ENCODE results near the gene TBL1X.

TBL1X gene

DNA sequence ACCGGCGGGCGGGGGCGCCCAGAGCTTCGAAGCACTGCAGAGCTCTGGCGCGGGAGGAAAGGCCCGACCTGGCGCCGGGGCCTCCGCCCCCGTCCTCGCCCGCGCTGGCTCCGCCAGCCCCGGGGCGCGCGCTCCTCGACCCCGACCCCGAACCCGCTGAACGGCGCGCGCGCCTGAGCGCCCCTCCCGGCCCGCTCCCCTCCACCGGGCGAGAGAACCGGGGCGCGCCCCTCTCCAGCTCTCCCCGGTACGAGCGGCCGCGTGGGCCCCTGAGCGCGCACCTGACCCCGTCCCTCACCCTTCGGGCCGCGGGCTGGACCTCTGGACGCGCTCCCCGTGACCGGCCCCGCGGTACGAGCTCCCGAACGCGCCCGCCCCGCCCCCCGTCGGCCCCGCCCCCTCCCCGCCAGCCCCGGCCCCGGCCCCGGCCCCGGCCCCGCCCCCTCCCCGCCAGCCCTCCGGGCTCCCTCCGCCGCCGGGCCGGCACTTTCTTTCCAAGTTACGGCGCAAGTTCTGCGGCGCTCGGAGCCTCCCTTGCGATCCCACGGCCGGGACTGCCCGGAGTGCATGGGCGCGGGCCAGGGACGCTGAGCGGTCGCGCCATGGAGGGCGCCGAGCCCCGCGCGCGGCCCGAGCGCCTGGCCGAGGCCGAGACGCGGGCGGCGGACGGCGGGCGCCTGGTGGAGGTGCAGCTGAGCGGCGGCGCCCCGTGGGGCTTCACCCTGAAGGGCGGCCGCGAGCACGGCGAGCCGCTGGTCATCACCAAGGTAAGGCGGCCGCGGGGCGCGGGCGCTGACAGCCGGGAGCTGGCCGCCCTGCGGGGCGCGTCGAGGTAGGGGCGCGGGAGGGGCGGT, 321.3 kb downstream of the TBL1X start, which contains the start of gene SHROOM2:
SHROOM2 (plus strand) TSS at position 486 of the 854 bp plus-strand sequence; CDS start at position 603, 117 bp downstream.
- DNase-seq (ENCODE audit: low read depth, low spot score): no peak
- H3K4me3 ChIP-seq (ENCODE audit: low read depth, low read length): peak within 1 kb of the TSS; percentile 24
- no peak for TF ChIP-seq CTCF (IDR thresholded peaks at IDR 0.05; ENCODE audit: low read depth, low read length)
- in situ Hi-C loops (cut with HindIII; ENCODE audit: low sequenced_read_pairs): no loop called here

DNA sequence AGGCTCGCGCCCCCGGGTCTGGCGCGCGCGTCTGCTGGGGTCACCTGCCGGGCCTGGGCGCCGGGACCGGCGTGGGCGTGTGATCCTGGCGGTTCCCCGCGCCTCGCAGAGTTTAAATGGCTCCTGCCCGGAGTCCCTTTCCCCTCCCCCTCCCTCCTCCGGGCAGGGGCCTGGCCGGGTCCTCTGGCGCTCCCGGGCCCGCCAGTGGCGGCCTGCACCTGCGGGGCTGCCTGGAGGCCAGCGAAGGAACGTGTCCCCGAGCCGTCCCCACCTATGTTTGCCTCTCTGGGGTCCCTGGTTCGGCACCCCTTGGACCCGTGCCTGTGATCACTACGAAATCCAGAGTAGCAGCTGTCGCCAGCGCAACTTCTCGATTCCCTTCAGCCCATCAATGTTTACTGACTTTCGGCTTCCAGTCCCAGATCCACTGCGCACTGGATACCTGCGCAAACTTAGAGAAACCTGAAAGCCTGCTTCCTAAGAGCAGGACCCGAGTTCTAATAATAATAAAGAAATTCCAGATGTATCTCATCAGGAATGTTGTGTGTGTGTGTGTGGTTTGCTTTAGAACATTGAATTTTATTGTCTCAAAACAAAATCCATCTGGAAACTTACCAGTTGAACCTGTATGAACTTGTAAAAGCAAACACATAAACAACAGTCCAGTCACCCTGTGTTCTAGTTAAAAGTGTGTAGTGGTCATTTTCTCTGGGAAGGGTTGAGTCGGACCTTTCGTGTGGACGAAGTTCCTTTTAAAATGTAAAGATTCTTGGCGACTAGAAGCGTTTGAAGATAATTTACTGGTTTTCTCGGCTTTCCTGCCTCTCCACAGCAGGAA, 322.2 kb downstream of the TBL1X start:
- DNase-seq (ENCODE audit: low read depth, low spot score): no peak
- peak overlapping the region; percentile 20 for H3K4me3 ChIP-seq (ENCODE audit: low read depth, low read length)
- in situ Hi-C loops (cut with HindIII; ENCODE audit: low sequenced_read_pairs): no loop called here
- no peak for TF ChIP-seq CTCF (IDR thresholded peaks at IDR 0.05; ENCODE audit: low read depth, low read length)

GRCh38 chrX:9788911-9789310, 324.1 kb downstream of the TBL1X start:
- in situ Hi-C loops (cut with HindIII; ENCODE audit: low sequenced_read_pairs): no loop called here
- no peak for DNase-seq (ENCODE audit: low read depth, low spot score)
- TF ChIP-seq CTCF (IDR thresholded peaks at IDR 0.05; ENCODE audit: low read depth, low read length): no peak
- H3K4me3 ChIP-seq (ENCODE audit: low read depth, low read length): no peak overlapping the region

- no peak overlapping the region for H3K4me3 ChIP-seq (ENCODE audit: low read depth, low read length)
- no peak for DNase-seq (ENCODE audit: low read depth, low spot score)
- TF ChIP-seq CTCF (IDR thresholded peaks at IDR 0.05; ENCODE audit: low read depth, low read length): no peak
- in situ Hi-C loops (cut with HindIII; ENCODE audit: low sequenced_read_pairs): no loop called here
Measured at GRCh38 chrX:9789555-9789954, 324.7 kb downstream of the TBL1X start.

Measured in astrocyte of the spinal cord (primary cell).